Thyroid gland (tissue), 4 donors: ENCODE results near the gene CHRNA7.
"Not testable (repeated sequence)": the region's sequence is repeated elsewhere in the genome, so short reads cannot be mapped to it uniquely, and the experiment has no call there.

Source experiments
- CTCF ChIP-seq, 6 experiments: fragments of 200-600 bp in 3 of 6; fragments of 450-650 bp in 3 of 6; sonication (generic) in 3 of 6; IDR thresholded peaks; one replicate each; pipeline ENCODE4 v1.5.1; 2016 to 2019; ENCODE audit warnings: antibody characterized with exemption in 6 of 6, mild to moderate bottlenecking in 2 of 6, inconsistent platforms in 1 of 6, moderate library complexity in 1 of 6
- POLR2A ChIP-seq, 2 donors: fragments of 450-650 bp; IDR thresholded peaks; one replicate each; pipeline ENCODE4 v1.6.1; 2017; ENCODE audit warnings: antibody characterized with exemption in 2 of 2, mild to moderate bottlenecking in 2 of 2, moderate library complexity in 1 of 2

DNA sequence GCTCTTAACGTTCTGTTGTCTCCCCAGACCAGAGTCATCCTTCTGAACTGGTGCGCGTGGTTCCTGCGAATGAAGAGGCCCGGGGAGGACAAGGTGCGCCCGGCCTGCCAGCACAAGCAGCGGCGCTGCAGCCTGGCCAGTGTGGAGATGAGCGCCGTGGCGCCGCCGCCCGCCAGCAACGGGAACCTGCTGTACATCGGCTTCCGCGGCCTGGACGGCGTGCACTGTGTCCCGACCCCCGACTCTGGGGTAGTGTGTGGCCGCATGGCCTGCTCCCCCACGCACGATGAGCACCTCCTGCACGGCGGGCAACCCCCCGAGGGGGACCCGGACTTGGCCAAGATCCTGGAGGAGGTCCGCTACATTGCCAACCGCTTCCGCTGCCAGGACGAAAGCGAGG lies 137.6 kb downstream of the CHRNA7 start:
- not testable (repeated sequence) for TF ChIP-seq CTCF, POLR2A (IDR thresholded peaks at IDR 0.05)
